Measurements from ENCODE around the gene HEPHL1.
"Not testable (repeated sequence)": the region's sequence is repeated elsewhere in the genome, so short reads cannot be mapped to it uniquely, and the experiment has no call there.

The HEPHL1 gene, protein sequence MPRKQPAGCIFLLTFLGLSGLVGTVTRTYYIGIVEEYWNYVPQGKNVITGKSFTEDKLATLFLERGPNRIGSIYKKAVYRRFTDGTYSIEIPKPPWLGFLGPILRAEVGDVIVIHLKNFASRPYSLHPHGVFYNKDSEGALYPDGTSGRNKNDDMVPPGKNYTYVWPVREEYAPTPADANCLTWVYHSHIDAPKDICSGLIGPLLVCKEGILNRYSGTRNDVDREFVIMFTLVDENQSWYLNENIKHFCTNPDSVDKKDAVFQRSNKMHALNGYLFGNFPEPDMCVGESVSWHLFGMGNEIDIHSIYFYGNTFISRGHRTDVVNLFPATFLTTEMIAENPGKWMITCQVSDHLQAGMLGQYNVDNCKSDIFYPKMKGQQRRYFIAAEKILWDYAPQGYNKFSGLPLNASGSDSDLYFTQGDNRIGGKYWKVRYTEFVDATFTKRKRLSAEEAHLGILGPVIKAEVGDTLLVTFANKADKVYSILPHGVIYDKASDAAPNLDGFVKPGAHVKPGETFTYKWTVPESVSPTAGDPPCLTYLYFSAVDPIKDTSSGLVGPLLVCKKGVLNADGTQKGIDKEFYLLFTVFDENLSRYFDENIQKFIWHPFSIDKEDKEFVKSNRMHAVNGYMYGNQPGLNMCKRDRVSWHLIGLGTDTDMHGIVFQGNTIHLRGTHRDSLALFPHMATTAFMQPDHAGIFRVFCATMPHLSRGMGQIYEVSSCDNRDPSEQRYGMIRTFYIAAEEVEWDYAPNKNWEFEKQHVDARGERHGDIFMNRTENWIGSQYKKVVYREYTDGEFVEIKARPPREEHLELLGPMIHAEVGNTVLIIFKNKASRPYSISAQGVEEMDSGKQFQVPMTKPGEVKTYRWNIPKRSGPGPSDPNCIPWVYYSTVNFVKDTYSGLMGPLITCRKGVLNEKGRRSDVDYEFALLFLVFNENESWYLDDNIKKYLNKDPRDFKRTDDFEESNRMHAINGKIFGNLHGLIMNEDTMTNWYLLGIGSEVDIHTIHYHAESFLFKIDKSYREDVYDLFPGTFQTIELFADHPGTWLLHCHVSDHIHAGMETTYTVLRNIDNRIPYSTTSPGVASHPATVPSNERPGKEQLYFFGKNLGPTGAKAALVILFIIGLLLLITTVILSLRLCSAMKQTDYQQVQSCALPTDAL
- 0 to 0.31 reads per million in 2 donors for total RNA-seq

DNA sequence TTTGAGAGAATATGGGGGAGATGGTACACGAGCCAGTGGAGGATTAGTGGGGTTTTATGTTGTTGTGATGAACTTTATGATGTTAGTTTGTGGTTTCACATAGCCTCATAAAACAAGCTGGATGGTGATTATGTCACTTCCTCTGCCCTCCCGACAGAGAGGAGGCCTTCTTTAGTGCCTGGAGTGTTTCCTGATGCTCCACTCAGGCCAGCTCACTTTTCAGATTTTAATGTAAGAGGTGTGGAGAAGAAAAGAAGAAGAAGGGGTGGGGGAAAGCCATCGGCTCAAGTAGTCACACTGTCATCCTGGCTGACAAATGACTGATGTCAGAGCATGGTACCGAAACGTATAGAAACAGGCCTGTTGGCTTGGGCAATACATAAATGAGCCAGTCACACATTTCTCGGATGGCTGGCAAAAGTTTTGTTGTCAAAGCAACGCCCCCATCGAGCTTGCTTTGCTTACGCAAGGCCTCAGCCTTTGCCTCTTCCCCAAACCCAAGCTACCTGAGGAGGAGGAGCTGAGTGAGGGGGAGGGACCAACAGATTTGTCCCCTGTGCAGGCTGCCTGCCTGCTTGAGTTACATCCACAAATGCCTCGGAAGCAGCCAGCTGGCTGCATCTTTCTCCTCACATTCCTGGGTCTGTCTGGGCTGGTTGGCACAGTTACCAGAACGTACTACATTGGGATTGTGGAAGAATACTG, at the start of gene HEPHL1:
TSS of gene HEPHL1 (plus strand) at position 578 of the 705 bp plus-strand sequence. CDS start at position 593, 15 bp downstream.
- no peak for DNase-seq

DNA sequence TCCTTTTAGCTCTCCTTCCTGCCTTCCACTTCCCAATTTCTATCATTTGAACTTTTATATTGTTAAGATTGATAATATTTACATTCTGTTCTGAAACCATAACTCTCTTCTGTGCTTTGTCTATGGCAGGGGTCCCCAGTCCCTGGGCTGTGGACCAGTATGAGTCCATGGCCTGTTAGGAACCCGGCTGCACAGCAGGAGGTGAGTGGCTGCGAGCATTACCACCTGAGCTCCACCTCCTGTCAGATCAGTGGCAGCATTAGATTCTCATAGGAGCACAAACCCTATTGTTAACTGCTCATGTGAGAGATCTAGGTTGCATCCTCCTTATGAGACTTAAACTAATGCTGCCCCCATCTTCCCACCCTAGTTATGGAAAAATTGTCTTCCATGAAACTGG, 48.4 kb upstream of the HEPHL1 start:
- DNase-seq = no peak

DNA sequence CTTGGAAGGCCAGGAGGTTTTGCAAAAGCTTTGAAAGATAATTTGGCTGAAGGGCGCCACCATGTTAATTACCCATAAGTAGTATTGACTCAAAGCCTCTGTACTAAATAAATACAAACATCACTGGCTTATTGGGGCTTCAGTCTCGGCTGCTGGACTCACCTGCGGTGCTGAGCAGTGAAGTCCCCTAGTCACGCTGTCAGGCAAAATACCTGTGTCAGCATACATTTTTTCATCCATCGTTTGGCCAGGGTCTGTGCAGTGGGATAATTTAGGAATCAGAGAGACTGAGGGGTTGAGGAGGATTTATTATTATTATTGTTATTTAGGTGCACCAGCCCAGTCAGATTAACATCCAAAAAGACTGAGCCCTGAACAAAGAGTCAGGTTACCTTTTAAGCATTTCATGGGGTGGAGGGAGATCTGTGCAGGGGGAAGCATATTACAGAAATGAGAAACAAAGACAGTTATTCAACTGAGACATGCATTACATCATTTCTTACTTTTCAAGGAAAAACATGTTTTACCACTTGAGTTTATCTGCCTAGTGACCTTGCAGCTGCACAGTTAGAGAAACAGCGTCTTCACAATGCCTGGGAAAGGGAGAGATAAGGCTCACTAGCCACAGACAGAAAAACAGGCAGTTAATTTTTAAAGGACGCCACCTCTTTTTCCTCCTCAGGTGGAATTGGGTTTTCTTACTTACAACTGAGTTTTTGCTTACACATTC, 47.7 kb upstream of the HEPHL1 start:
- DNase-seq = not testable (repeated sequence)

DNA sequence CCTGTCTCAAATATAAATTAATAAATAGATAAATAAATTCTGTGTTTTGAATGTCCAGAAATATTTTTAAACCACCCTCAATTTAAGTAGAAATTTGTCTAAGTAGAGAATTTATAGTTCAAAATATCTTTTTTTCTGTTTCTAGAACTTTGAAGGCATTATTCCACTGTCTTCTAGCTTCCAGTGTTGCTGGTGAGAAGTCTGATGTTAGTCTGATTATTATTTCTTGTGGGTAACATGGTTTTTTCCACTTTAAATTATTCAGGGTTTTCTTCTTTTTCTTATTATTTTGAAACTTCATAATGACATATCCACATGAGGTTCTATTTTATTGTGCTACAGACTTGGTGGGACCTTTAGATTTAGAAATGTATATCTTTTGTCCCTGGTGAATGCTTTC, 46.4 kb upstream of the HEPHL1 start:
- DNase-seq = no peak

DNA sequence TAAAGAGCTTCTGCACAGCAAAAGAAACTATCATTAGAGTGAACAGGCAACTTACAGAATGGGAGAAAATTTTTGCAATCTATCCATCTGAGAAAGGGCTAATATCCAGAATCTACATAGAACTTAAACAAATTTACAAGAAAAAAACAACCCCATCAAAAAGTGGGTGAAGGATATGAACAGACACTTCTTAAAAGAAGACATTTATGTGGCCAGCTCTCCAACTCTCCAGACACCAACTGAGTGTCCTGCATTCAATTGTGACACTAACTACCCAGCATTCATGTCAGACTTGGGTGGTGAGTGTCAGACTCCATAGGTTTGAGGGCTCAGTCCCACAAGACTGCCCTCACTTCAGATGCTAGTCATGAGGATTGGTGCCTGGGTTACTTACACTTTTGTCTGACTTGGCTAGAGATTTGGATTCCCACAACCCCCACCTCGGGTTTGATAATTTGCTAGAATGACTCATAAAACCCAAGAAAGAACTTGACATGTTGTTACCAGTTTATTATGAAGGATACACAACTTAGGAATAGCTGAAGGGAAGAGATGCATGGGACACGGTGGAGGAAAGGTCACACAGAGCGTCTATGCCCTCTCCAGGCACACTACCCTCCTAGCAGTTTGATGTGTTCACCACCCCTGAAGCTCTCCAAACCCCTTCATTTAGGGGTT, 44.4 kb upstream of the HEPHL1 start:
- DNase-seq = not testable (repeated sequence)

DNA sequence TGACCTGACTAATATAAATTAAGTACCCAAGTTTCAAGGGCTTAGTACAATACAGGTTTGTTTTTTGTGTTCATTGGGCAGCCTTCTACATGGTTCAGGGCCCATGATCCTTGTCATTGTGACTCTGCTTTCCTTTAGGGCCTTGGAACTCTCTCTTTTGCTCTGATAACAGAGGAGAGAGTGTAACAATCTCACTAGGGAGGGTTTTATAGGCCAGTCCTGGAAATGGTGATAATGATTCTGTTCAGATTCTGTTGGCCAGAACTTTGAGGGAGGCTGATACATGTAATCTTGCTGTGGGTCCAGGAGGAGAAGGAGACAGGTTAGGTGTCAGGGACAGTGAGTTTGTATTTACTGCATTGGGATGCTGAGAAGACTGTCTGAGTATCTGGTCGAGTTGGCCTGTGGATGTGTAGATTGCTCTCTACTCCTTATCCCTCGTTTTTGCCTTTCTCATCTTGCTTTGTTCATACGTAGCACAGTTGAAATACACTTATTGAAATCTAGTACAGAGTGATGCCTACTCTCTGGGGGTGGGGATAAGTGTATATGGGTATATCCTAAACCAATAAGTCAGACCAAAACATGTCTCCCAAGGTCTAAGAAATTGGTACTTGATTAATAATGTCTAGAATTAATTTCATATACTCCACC, 37.5 kb upstream of the HEPHL1 start:
- DNase-seq = no peak

DNA sequence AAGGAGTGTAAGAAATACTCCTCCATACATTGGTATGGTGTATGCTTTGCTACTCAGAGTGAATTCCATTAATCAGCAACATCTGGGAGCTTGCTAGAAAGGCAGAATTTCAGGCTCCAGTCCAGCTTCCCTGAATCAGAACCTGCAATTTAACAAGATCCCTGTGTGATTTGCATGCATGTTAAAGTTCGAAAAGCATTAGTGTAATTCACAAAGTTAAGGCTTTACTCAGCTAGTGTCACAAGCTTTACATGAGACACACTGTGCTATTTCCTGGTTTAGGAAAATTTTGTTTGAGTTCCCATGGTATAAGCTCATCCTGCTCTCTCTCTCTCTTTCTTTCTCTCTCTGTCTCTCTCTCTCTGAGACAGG, 37.0 kb upstream of the HEPHL1 start:
- DNase-seq = no peak

DNA sequence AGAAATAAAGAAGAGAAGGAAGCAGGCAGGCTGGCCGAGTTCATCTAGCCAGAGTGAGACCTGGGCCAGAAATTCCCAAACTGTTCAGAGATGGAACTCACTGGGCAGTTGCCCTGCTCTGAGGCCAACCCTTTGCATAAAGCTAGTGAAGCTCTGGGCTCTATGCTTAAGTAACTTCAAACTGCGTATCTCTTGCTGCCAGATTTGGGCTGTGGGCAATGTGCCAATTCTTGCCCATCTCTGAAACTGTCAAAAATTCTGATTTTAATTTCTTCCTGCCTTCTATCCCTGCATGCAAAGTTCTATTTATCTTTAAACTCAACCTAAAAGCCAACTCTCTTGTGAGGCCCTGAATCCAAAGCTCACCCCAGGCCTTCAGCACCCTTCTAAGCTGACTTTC, 36.2 kb upstream of the HEPHL1 start:
- no peak for DNase-seq

DNA sequence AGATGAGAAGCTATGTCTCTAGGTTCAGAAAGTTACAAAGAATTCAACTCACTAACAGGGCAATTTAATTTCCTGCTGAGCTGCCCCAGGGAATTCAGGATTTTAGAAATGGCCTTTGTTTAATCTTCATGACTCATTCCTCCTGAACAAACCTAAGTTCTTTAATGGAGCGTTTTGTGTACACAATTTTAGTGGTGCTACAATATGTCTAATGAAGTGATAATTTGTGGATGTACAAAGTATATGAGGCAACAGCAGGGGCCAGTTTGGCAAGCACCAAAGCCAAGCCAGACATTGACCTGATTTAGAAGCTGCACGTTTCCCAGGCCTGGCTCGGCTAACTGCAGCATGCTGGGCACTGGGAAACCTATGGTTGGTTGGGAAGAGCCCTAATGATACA, 34.4 kb upstream of the HEPHL1 start:
- no peak for DNase-seq

DNA sequence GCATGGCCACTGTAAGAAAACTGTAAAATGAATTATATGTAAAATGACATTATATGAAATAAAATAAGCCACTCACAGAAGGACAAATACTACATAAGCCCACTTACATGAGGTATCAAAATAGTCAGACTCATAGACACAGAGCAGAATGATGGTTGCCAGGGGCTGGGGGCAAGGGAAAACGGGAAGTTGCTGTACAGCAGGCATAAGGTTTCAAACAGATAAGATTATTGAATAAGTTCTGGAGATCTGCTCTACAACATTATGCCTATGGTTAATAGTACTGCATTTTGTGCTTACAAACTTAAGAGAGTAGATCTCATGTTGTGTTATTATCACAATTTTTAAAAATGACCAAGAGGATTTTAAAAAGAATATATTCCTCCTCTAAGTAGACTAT, 32.7 kb upstream of the HEPHL1 start:
- DNase-seq = no peak

DNA sequence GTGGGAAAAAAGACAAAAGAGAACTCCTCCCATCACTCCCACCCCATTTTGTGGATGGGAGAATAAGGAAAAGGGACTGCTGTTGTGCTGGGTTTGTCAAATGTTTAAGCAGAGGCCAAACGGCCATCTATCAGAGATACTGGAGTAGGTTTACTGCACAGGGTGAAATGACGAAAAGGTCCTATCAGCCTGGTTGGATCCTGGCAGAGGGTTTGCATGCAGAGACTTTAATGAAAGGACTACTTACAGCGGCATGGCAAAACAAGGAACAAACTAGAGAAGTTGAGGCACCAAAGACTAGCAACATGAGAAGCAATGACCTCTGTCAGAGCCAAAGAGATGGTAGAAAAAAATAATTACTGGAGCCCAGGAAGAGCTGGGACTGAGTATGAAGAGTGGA, 32.2 kb upstream of the HEPHL1 start:
- no peak for DNase-seq

DNA sequence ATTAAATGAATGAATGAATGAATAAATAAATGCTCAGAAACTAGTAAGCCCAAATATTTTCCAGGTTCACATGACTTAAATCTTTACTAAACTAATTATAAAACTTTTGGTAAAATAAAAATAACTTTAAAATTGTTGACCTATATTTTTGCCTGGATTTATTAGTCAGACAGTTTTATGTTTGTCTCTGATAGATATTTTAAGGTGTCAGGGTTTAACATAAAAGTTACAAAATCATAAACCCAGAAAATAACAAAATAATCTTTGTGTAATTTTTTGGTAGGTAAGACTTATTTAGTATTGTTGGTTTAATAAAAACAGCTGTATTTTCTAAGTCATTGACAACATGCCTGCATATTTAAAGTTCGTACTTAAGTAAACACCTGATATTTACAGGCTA, 27.4 kb upstream of the HEPHL1 start:
- no peak for DNase-seq

DNA sequence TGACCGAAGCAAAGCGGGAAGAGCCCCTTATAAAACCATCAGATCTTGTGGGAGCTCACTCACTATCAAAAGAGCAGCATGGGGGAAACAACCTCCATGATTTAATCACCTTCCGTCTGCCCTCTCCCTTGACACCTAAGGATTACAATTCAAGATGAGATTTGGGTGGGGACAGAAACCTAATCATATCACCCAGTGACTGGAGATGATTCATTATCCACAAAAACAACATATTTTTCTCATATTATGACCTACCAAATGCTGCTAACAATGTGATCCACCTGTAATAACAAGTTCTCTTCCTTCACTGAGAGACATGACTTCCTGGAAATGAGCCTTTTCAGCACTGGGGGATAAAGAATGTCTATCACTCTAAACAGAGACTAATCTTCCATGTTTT, 23.4 kb upstream of the HEPHL1 start:
- no peak for DNase-seq

DNA sequence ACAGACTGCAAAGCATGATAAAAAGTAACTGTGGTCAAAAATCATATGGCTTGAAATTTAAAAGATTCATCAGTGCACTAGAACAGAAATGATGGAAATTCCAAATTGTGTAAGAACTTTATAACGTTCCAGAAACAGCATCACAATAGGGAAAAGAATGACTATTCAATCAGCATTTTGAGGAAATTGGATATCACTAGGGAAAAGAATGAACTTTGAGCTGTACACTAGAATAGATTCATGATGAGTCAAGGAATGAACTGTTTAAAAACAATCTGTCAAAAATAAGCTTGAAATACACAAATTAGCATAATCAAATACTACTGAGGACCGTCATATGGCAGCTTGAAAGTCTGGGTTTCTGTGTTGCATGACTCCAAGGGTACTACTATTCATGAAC, 20.5 kb upstream of the HEPHL1 start:
- DNase-seq = no peak

DNA sequence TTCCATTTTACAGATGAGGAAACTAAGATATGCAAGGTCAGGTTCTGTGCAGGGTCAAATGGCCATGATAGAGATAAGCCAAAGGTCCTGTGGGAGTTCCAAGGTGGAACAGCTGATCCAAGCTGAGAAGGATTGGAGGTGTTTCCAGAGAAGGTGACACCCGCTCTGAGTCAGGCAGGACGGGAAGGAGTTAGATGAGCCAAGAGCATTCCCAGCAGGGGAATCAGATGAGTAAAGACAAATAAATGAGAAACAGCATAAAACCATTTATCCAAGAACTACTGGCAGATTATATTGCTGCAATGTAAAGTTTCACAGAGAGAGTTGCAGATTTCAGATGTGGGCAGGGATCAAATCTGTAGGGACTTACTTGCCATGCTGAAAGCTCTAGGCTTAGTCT, 18.9 kb upstream of the HEPHL1 start:
- DNase-seq = no peak

DNA sequence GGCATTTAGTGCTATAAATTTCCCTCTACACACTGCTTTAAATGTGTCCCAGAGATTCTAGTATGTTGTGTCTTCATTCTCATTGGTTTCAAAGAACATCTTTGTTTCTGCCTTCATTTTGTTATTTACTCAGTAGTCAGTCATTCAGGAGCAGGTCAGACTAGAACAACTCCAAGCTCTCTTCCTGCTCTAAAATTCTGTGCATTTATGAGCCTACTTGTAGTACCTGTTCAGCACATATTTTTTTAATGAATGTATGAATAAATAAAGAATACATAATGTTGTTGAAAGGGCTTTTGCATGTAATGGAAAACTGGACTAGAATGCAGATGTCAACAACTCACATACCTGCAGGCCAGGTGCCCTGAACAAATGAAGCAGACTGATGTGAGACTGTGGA, 13.7 kb upstream of the HEPHL1 start:
- no peak for DNase-seq

DNA sequence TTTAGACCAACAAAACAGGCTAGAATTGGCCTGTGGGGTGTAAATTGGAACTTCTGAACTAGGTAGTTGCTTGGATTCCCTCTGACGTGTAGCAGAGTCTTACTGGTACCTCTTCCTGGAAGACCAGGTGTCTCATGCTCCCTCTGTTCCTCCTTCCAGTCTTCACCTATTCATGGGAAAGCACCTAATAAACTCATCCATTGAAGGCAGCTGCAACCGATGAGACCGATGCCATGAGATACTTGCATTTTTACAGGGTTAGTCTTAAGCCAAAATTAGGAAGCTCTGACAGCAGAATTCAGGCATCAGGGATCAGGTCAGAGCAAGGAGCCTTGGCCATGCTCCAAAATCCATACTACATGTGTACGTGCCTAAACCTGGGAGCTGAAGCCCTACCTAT, 13.2 kb upstream of the HEPHL1 start:
- no peak for DNase-seq

DNA sequence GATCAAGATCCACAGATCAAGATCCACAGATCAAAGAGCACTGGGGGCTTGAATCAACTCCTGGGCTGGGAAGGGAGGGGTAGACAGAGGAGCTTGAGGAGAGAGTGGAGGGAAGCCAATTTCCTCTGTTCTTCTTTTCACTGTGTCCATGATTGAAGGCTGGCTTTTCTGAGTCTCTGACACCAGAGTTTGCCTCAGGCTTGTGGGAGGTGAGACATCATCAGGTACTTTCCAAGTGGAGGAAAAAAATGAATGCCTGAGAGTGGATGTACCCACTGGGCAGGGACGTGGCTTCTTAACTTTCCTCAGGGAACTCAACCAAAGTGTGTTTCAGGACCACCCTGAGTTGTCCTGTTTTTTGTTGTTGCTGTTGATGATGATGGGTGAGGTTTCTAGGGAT, 11.0 kb upstream of the HEPHL1 start:
- no peak for DNase-seq

DNA sequence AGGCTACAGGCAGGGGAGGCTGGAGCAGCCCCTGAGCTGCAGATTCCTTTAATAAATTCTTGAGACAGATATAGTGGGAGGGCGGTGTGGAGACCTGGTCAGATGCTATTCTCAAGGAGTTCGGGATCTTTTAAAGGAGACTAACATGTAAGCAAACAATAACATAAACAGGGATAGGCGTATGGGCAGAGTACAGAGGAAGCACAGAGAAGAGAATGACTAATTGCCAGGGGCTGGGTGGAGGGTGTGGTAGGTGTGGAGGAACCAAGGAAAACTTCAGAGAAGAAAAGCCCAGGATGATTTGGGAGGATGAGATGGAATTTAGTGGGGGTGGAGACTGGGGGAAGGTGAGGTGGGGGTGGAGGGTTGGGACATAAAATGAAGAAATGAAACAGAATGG, 9.7 kb upstream of the HEPHL1 start:
- DNase-seq = no peak

DNA sequence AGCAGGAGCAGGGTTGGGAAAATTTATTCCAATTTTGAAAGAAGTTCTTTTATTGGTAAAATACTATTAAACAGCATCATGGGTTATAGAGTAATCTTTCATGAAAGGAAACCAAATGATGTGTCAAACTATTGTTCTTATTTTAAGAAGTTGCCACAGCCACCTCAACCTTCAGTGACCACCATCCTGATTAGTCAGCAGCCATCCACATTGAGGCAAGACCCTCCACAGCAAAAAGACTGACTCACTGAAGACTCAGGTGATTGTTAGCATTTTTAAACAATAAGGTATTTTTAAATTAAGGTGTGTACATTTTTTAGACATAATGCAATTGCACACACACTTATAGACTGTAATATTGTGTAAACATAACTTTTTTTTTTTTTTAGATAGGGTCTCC, 3.7 kb upstream of the HEPHL1 start:
- DNase-seq = no peak

DNA sequence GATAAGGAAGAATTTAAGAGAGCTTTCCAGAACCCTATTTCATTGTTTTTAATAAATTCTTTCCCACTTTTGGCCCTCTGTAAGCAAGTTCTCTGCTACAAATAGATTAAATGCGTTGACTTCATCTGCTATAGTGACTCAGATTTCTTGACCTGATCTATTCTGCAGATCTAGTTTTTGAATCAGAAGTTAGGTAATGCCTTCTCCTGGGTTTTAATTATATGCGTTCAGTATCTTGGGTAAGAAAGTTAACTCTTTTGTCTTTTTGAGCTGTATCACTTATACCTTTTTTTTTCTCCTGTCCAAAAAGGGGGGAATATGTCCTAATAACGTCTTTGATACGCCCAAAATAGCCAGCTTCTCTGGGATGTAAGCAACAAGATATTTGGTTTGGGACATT, 2.4 kb upstream of the HEPHL1 start:
- no peak for DNase-seq

Measured in T-helper 2 cell (primary cell).